GM12878 (cell line): ENCODE data around the gene DGKQ. TPM values are rescaled to one million over a fixed set of nuclear protein-coding genes. Genes with fewer than 3 reads are reported as not detected.

ENCODE experiments used
- ATAC-seq: fragments of 200-7000 bp; cut with Tn5 transposase; 3 replicates; pipeline ENCODE4 v1.9.1; 2020; ENCODE audit warnings: mild to moderate bottlenecking, moderate library complexity
- BruUV-seq: library from RNA; stranded (reverse); fragments of 400-500 nt; replicated peaks from 2 replicates; lab custom pipeline; 2021; lab: Mats Ljungman, UMichigan
- CTCF ChIA-PET: fragments of 300-600 bp; sonication (Branson Sonifier 250); formaldehyde crosslinking; extraction: SDS; loops from one replicate; lab custom pipeline; 2021; ENCODE audit warnings: inconsistent platforms; lab: Yijun Ruan, JAX
- POLR2A ChIA-PET: fragments of 350-600 bp; formaldehyde crosslinking; extraction: SDS; loops from one replicate; lab custom pipeline; 2021; ENCODE audit warnings: inconsistent platforms; lab: Charles Lee
- RAD21 ChIA-PET: fragments of 300-600 bp; sonication (Branson Sonifier 250); formaldehyde crosslinking; loops from one replicate; lab custom pipeline; 2023; ENCODE audit warnings: antibody characterized with exemption; ENCODE audit not compliant: unreplicated experiment; lab: Charles Lee
- SMC1A ChIA-PET: fragments of 300-600 bp; sonication (Branson Sonifier 250); formaldehyde crosslinking; loops from one replicate; lab custom pipeline; 2023; ENCODE audit not compliant: unreplicated experiment, uncharacterized antibody; lab: Charles Lee
- DNase-seq: peaks from one replicate; pipeline ENCODE4 v3.0.0-alpha.2; 2011; ENCODE audit warnings: low read depth, low spot score
- FAIRE-seq: peaks from 3 replicates; lab custom pipeline; 2011; peaks lifted over from hg19 to GRCh38; lab: Jason Lieb, UNC
- H2AFZ ChIP-seq: 2 replicates; pipeline ENCODE4 v1.6.0; 2011; ENCODE audit warnings: low read depth, low read length, control low read depth; ENCODE audit not compliant: control insufficient read depth
- H3K27ac ChIP-seq: 2 replicates; pipeline ENCODE4 v1.5.1; 2011; ENCODE audit warnings: control low read depth; ENCODE audit not compliant: control insufficient read depth, insufficient read depth
- H3K27me3 ChIP-seq, 2 experiments: replicated peaks in 1 of 2; 2 replicates each; pipeline versions ENCODE4 v1.6.0 to v1.6.1; 2011; ENCODE audit warnings: low read length in 1 of 2; ENCODE audit not compliant: control insufficient read depth in 2 of 2, insufficient read depth in 2 of 2
- H3K36me3 ChIP-seq, 2 experiments: 2 replicates each; pipeline ENCODE4 v1.5.1; 2011; ENCODE audit warnings: low read length in 1 of 2; ENCODE audit not compliant: control insufficient read depth in 2 of 2, insufficient read depth in 2 of 2
- H3K4me1 ChIP-seq: 2 replicates; pipeline ENCODE4 v1.6.1; 2011; ENCODE audit warnings: mild to moderate bottlenecking, low read length, moderate library complexity, mixed read lengths; ENCODE audit not compliant: control insufficient read depth, insufficient read depth
- H3K4me2 ChIP-seq: 2 replicates; pipeline ENCODE4 v1.6.0; 2011; ENCODE audit warnings: control low read depth; ENCODE audit not compliant: control insufficient read depth, insufficient read depth
- H3K4me3 ChIP-seq: fragments of 200-600 bp; sonication (generic); 2 replicates; pipeline ENCODE4 v1.5.1; 2016
- H3K79me2 ChIP-seq: 2 replicates; pipeline ENCODE4 v1.6.0; 2011; ENCODE audit warnings: low read length; ENCODE audit not compliant: control insufficient read depth, insufficient read depth
- H3K9ac ChIP-seq: 2 replicates; pipeline ENCODE4 v1.8.0; 2011; ENCODE audit warnings: low read length, control low read depth, mixed read lengths; ENCODE audit not compliant: control insufficient read depth, insufficient read depth
- H3K9me3 ChIP-seq: replicated peaks from 3 replicates; pipeline ENCODE4 v1.5.1; 2011; ENCODE audit warnings: mild to moderate bottlenecking, low read length; ENCODE audit not compliant: control insufficient read depth, insufficient read depth
- H4K20me1 ChIP-seq: 2 replicates; pipeline ENCODE4 v1.6.0; 2011; ENCODE audit not compliant: control insufficient read depth, insufficient read depth
- BHLHE40 ChIP-seq, 2 experiments: fragments of 450-650 bp in 1 of 2; IDR thresholded peaks; 2 replicates each; pipeline ENCODE4 v1.6.1; 2011 to 2017; ENCODE audit warnings: low read depth in 2 of 2, borderline replicate concordance in 1 of 2, improper control_type of control experiment in 1 of 2, low read length in 1 of 2, mild to moderate bottlenecking in 1 of 2
- CHD1 ChIP-seq: IDR thresholded peaks from 2 replicates; pipeline ENCODE4 v1.6.1; 2012; ENCODE audit warnings: low read depth, low read length, improper control_type of control experiment
- CTCF ChIP-seq, 3 experiments: IDR thresholded peaks in 2 of 3; conservative IDR thresholded peaks in 1 of 3; 2 replicates each; pipeline ENCODE4 v1.5.1; 2011; ENCODE audit warnings: low read depth in 3 of 3, low read length in 3 of 3, mild to moderate bottlenecking in 3 of 3, control low read depth in 2 of 3, moderate library complexity in 2 of 3, inconsistent platforms in 1 of 3, mixed read lengths in 1 of 3; ENCODE audit not compliant: control insufficient read depth in 2 of 3, insufficient read depth in 1 of 3; ENCODE audit errors: extremely low read depth in 1 of 3
- DPF2 ChIP-seq: fragments of 450-650 bp; IDR thresholded peaks from 2 replicates; pipeline ENCODE4 v1.6.1; 2017; ENCODE audit warnings: mild to moderate bottlenecking
- ELK1 ChIP-seq: IDR thresholded peaks from 2 replicates; pipeline ENCODE4 v1.6.1; 2012; ENCODE audit warnings: low read depth, low read length, improper control_type of control experiment
- IRF3 ChIP-seq: fragments of 450-650 bp; IDR thresholded peaks from 2 replicates; pipeline ENCODE4 v1.6.1; 2014; ENCODE audit warnings: mild to moderate bottlenecking
- KLF5 ChIP-seq: fragments of 450-650 bp; IDR thresholded peaks from 2 replicates; pipeline ENCODE4 v1.6.1; 2014; ENCODE audit warnings: mild to moderate bottlenecking; ENCODE audit not compliant: partially characterized antibody
- LARP7 ChIP-seq: fragments of 450-650 bp; IDR thresholded peaks from 2 replicates; pipeline ENCODE4 v1.6.1; 2017; ENCODE audit warnings: mild to moderate bottlenecking
- MEF2B ChIP-seq: fragments of 450-650 bp; IDR thresholded peaks from 2 replicates; pipeline ENCODE4 v1.6.1; 2018; ENCODE audit warnings: mild to moderate bottlenecking, moderate library complexity; ENCODE audit not compliant: partially characterized antibody, poor library complexity, severe bottlenecking
- POLR2AphosphoS2 ChIP-seq: IDR thresholded peaks from 2 replicates; pipeline ENCODE4 v1.6.1; 2011; ENCODE audit warnings: low read depth, mild to moderate bottlenecking, low read length, improper control_type of control experiment, moderate library complexity
- RBBP5 ChIP-seq: fragments of 200-600 bp; sonication (generic); conservative IDR thresholded peaks from 2 replicates; pipeline ENCODE4 v1.6.1; 2016
- RCOR1 ChIP-seq: conservative IDR thresholded peaks from 2 replicates; pipeline ENCODE4 v1.6.1; 2012; ENCODE audit warnings: low read depth, low read length, improper control_type of control experiment
- SRF ChIP-seq, 2 experiments: IDR thresholded peaks; 2 replicates each; pipeline ENCODE4 v1.6.1; 2011; ENCODE audit warnings: low read depth in 2 of 2, low read length in 2 of 2, mild to moderate bottlenecking in 1 of 2, moderate library complexity in 1 of 2
- WGBS: methylation state at CpG from one replicate; pipeline ENCODE4 v1.1.6; 2016; ENCODE audit warnings: low lambda C conversion rate; ENCODE audit not compliant: insufficient replicate concordance, insufficient coverage; ENCODE audit errors: missing lambda C conversion rate; 5-methylcytosine and 5-hydroxymethylcytosine counted together
- in situ Hi-C: fragments of 300-500 bp; cut with MboI; formaldehyde crosslinking; loops from 9 replicates; pipeline ENCODE4 v1.14.3; 2018; ENCODE audit warnings: mixed read lengths
- intact Hi-C: fragments of 100-400 bp; cut with micrococcal nuclease; formaldehyde crosslinking; loops from one replicate; pipeline ENCODE4 v1.14.2; 2022; ENCODE audit not compliant: unreplicated experiment
- polyA plus RNA-seq, 11 experiments: library from polyadenylated mRNA; depleted of rRNA in 4 of 11; unstranded in 6 of 11; stranded (reverse) in 5 of 11; fragments of >200 nt; fragmentation: Nextera tagmentation in 4 of 11; fragmentation: Illumina TruSeq in 1 of 11; extraction: Ambion mirVana in 4 of 11; extraction: Trizol in 1 of 11; gene quantifications; 1 replicate in 1 of 11; 2 replicates in 10 of 11; pipeline versions ENCODE4 v1.2.1 to v1.2.3, GENCODE V29; 2011 to 2016; ENCODE audit warnings: inconsistent platforms in 2 of 11, missing spikeins in 2 of 11, low read depth in 1 of 11
- total RNA-seq, 4 experiments: library from RNA; depleted of rRNA in 3 of 4; stranded (reverse); fragments of >200 nt in 3 of 4; fragmentation: Illumina TruSeq in 1 of 4; extraction: Trizol in 1 of 4; gene quantifications; 2 replicates each; pipeline versions ENCODE4 v1.2.1 to v1.2.3, GENCODE V29; 2013 to 2021
- TF ChIP-seq, protein P1 (sequence below): fragments of 450-650 bp; IDR thresholded peaks from 2 replicates; pipeline ENCODE4 v1.6.1; 2017; ENCODE audit warnings: mild to moderate bottlenecking, low read depth, inconsistent platforms; ENCODE audit not compliant: poor library complexity, severe bottlenecking

The DGKQ gene
- total and polyA plus RNA-seq, 10 of the 15 experiments (the other 5 are each of a cell fraction or from before 2014, with no cell fraction given), result 0.11 to 10.5 (median 1.4) TPM

GRCh38 chr4:914531-914930 is 58.8 kb downstream of the DGKQ start:
- H2AFZ ChIP-seq, result no peak overlapping the region
- CTCF ChIA-PET, result no interaction called here
- H3K27ac ChIP-seq, result no peak overlapping the region
- H3K4me2 ChIP-seq, result no peak overlapping the region
- peaks cover 13 to 25% of the 10 kb centered on the region in 2 experiments; a peak in 3 of 4 replicates for H3K36me3 ChIP-seq
- H3K79me2 ChIP-seq, result peaks cover 46% of the 10 kb centered on the region
- FAIRE-seq, result no peak
- POLR2A ChIA-PET, result no interaction called here
- no peak overlapping the region for H3K9ac ChIP-seq
- no peak overlapping the region for H3K4me3 ChIP-seq
- SMC1A ChIA-PET, result no interaction called here
- peaks cover 7% of the 10 kb centered on the region; the same call in 2 of the 3 replicates for H3K9me3 ChIP-seq
- WGBS, result 92% methylated on average over 19 of the region's 21 CpGs
- TF ChIP-seq BHLHE40 (IDR thresholded peaks at IDR 0.05; ENCODE audit: borderline replicate concordance in 1 of 2, low read depth in 2 of 2, low read length in 1 of 2) (no peak), RCOR1 (no peak), KLF5 (no peak), IRF3 (no peak), POLR2AphosphoS2 (no peak), LARP7 (no peak), RBBP5 (no peak), ELK1 (no peak), CTCF (IDR thresholded peaks at IDR 0.05 in 2 of 3, conservative IDR thresholded peaks at IDR 0.05 in 1 of 3; ENCODE audit: control insufficient read depth in 2 of 3, extremely low read depth in 1 of 3, insufficient read depth in 1 of 3, low read depth in 3 of 3, low read length in 3 of 3) (no peak), SRF (IDR thresholded peaks at IDR 0.05; ENCODE audit: low read depth in 2 of 2, low read length in 2 of 2) (no peak), CHD1 (no peak), MEF2B (no peak), DPF2 (no peak)
- TF ChIP-seq, protein P1, sequence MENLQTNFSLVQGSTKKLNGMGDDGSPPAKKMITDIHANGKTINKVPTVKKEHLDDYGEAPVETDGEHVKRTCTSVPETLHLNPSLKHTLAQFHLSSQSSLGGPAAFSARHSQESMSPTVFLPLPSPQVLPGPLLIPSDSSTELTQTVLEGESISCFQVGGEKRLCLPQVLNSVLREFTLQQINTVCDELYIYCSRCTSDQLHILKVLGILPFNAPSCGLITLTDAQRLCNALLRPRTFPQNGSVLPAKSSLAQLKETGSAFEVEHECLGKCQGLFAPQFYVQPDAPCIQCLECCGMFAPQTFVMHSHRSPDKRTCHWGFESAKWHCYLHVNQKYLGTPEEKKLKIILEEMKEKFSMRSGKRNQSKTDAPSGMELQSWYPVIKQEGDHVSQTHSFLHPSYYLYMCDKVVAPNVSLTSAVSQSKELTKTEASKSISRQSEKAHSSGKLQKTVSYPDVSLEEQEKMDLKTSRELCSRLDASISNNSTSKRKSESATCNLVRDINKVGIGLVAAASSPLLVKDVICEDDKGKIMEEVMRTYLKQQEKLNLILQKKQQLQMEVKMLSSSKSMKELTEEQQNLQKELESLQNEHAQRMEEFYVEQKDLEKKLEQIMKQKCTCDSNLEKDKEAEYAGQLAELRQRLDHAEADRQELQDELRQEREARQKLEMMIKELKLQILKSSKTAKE, result no peak
- no TSS peak for BruUV-seq
- peaks cover 13% of the 10 kb centered on the region for H3K4me1 ChIP-seq
- no peak for DNase-seq
- no peaks in the 10 kb centered on the region for H4K20me1 ChIP-seq
- no peaks in the 10 kb centered on the region for H3K27me3 ChIP-seq
- in situ Hi-C loops, result no loop called here
- RAD21 ChIA-PET, result no interaction called here
- ATAC-seq, result no peak
- intact Hi-C loops, result no loop called here
